ENCODE measurements around the gene ADTRP. TPM values are rescaled to one million over a fixed set of nuclear protein-coding genes. Genes with fewer than 3 reads are reported as not detected.

Gene ADTRP
- total RNA-seq = 0.66 and 2.6 TPM in 2 replicates

GRCh38 chr6:11778648-11779328 is at the start of gene ADTRP:
Gene ADTRP (minus strand): TSS chr6:11778803. CDS start chr6:11778759, 44 bp downstream.

Other genes with a start within 250 kb of the ADTRP start
- 1.8 and 1.9 TPM in 2 replicates for gene TMEM170B, start 241.1 kb downstream of the ADTRP start, total RNA-seq
- gene HIVEP1, start 233.5 kb upstream of the ADTRP start, total RNA-seq = 5.3 and 12.1 TPM in 2 replicates

All from aortic smooth muscle cell (primary cell).